Ectodermal cell (in vitro differentiated cells): Measurements from ENCODE around the gene UTP15. TPM values are rescaled to one million over a fixed set of nuclear protein-coding genes. Genes with fewer than 3 reads are reported as not detected.
A peak's percentile ranks its signal among the peaks of the same experiment; 100 is the strongest.

Experiments
- H3K27ac ChIP-seq: 2 replicates; pipeline ENCODE4 v1.7.0; 2013; ENCODE audit warnings: mild to moderate bottlenecking, low read depth, low read length; ENCODE audit not compliant: insufficient read depth, poor library complexity, severe bottlenecking
- H3K27me3 ChIP-seq: 2 replicates; pipeline ENCODE4 v1.7.0; 2013; ENCODE audit warnings: mild to moderate bottlenecking, low read length; ENCODE audit not compliant: insufficient read depth, control insufficient read depth, poor library complexity, severe bottlenecking
- H3K36me3 ChIP-seq: one replicate; pipeline ENCODE4 v1.7.0; 2013; ENCODE audit warnings: low read length; ENCODE audit not compliant: control insufficient read depth, insufficient read depth
- H3K4me1 ChIP-seq: one replicate; pipeline ENCODE4 v1.7.0; 2013; ENCODE audit warnings: low read length; ENCODE audit not compliant: control insufficient read depth, insufficient read depth
- H3K4me3 ChIP-seq: 2 replicates; pipeline ENCODE4 v1.7.0; 2013; ENCODE audit warnings: low read depth, low read length, control low read depth; ENCODE audit not compliant: insufficient read depth
- H3K9me3 ChIP-seq: 2 replicates; pipeline ENCODE4 v1.7.0; 2013; ENCODE audit warnings: mild to moderate bottlenecking, low read length, moderate library complexity; ENCODE audit not compliant: control insufficient read depth
- WGBS, 2 experiments: methylation state at CpG; one replicate each; pipeline ENCODE4 v1.1.7; 2013; ENCODE audit warnings: missing lambda C conversion rate in 2 of 2; 5-methylcytosine and 5-hydroxymethylcytosine counted together
- polyA plus RNA-seq, 4 experiments: library from polyadenylated mRNA; stranded (reverse); fragments of 50-300 nt; gene quantifications; one replicate each; pipeline ENCODE4 v1.2.3, GENCODE V29; 2013

Gene UTP15, protein sequence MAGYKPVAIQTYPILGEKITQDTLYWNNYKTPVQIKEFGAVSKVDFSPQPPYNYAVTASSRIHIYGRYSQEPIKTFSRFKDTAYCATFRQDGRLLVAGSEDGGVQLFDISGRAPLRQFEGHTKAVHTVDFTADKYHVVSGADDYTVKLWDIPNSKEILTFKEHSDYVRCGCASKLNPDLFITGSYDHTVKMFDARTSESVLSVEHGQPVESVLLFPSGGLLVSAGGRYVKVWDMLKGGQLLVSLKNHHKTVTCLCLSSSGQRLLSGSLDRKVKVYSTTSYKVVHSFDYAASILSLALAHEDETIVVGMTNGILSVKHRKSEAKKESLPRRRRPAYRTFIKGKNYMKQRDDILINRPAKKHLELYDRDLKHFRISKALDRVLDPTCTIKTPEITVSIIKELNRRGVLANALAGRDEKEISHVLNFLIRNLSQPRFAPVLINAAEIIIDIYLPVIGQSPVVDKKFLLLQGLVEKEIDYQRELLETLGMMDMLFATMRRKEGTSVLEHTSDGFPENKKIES
- 21.1 TPM for polyA plus RNA-seq (2013, experiment 1 of 4)
- polyA plus RNA-seq (2013, experiment 2 of 4), result 22.8 TPM
- polyA plus RNA-seq (2013, experiment 3 of 4), result 13.0 TPM
- 14.2 TPM for polyA plus RNA-seq (2013, experiment 4 of 4)

DNA sequence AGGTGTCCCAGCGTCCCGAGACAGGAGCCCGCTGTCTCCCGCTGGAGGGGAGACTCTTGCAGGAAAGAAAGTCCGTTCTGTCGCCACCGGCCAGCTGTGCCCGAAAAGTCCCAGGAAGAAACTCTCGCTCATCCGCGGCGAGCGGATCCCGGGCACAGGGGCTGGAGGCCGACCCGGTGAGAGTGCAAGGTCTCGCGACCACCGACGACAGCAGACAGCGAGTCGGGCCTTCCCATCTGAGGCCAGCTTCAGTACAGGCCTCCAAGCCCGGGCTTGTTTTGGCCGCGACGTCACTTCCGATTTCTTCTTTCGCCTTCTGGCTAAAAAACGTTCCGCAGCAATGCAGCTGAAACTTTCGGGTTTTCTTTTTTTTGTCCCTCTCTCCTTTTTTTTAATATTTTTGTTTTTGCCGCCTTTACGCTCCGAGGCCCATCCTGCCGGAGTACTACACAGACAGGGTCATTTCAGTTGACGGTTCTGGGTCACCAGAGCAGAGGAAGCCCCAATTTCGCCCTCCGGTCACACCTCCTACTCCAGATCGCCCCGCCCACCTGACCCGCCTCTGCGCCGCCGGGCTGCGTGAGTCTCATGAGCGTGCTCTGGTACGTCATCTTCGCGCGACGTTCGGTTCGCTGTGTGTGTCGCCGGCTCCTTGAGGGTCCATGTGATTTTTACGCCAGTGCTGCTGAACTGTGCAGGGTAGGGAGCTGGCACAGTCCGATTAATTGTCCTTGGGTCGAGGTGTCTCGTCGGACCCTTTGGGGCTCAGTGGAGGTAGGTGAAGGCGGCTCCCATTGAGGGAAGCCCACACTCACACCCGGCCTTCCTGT is at the start of gene UTP15, which contains the start of gene ANKRA2:
TSS of gene UTP15 (plus strand) at position 605 of the 830 bp plus-strand sequence. CDS start 1,602 bp downstream, outside the sequence.
TSS of gene ANKRA2 (minus strand) at position 501 of the 830 bp plus-strand sequence. CDS start 2,758 bp downstream, outside the sequence.
- WGBS, 2 experiments, result 0% methylated on average over 62 of the region's 62 CpGs
- Histone ChIP-seq H3K36me3 (peaks cover 13% of the 10 kb centered on the region), H3K9me3 (no peaks in the 10 kb centered on the region), H3K4me3 (peak within 1 kb of the TSS; percentile 65), H3K27me3 (no peaks in the 10 kb centered on the region), H3K27ac (no peak within 1 kb of the TSS), H3K4me1 (peaks cover 13% of the 10 kb centered on the region)

DNA sequence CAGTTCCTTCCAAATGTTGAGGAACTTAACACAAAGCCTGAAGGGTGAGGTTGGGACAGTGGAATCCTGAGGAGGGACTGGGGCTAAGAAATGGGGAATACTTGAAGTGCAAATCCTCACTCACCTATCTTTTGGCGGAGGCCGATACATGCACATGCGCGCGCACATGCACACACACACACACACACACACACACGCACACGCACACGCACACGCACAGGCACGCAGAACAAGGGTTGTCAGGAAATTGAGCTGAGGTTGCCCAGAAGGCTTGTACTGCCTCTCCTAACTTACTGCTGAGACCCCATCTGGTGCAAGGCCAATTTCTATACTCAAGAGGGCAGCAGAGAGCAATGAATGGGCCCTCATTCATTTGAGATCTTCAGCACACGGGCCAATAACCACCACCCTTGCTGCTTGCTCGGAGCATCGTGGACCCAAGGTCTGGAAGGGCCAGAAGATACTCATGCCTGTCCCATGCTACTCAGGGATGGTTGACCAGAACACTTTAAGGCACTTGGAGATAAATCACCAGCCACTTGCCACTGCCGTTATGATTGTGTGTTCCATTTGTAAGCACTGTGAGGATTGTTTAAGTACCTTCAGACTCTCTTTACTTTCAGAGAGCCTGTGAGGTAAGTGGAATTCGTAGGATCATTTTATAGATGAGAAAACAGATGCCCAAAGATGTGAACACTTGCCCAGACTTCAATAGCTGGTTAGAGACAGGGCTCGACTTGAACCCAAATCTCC is 45.8 kb upstream of the UTP15 start:
- Histone ChIP-seq H3K4me1 (no peaks in the 10 kb centered on the region), H3K4me3 (no peak overlapping the region), H3K27me3 (no peaks in the 10 kb centered on the region), H3K27ac (no peak overlapping the region), H3K36me3 (no peaks in the 10 kb centered on the region), H3K9me3 (no peaks in the 10 kb centered on the region)
- WGBS, 2 experiments, result 31 to 33% methylated on average over 16 of the region's 16 CpGs

DNA sequence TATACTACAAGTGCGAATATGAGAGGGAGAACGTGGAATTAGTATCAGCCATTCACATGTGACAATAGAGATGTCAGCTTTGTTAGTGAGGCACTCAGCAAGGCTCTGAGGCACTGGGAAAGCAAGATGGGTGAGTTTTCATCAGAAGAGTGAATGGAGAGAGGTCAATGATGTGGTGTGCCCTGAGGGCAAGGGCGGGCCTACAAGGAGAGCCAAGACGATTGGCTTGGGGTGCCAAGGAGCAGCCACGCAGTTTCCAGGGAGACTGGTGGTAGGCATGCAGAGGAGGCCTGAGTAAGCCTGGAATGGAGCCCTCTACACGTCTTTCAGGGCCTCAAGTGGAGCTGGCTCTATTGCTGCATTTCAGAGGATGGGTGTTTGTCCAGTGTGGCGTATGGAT is 42.6 kb upstream of the UTP15 start:
- 93 to 95% methylated on average over 7 of the region's 7 CpGs for WGBS, 2 experiments
- no peaks in the 10 kb centered on the region for H3K9me3 ChIP-seq
- H3K36me3 ChIP-seq, result no peaks in the 10 kb centered on the region
- no peaks in the 10 kb centered on the region for H3K27me3 ChIP-seq
- no peak overlapping the region for H3K27ac ChIP-seq
- H3K4me1 ChIP-seq, result no peaks in the 10 kb centered on the region
- H3K4me3 ChIP-seq, result no peak overlapping the region

DNA sequence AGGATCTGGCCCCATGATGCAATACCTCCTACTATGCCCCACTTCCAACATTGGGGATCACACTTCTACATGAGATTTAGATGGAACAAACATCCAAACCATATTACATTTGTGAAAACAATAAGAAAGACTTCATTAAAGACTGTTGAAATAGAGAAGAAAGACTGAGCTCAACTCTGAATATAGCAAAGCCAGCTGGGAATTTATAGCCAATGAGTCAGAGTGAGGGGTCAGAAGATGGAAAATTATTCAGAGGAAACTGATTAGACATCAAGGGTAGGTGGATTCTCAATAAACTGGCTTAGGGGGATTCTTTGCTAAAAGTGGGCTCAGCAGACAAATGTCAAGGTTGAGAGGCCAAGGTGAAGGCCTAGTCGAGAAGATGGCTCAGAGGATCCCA is 41.7 kb upstream of the UTP15 start:
- no peak overlapping the region for H3K27ac ChIP-seq
- no peaks in the 10 kb centered on the region for H3K27me3 ChIP-seq
- H3K36me3 ChIP-seq, result no peaks in the 10 kb centered on the region
- WGBS, 2 experiments, result 94% methylated on average over 1 of the region's 1 CpG
- no peak overlapping the region for H3K4me3 ChIP-seq
- no peaks in the 10 kb centered on the region for H3K4me1 ChIP-seq
- no peaks in the 10 kb centered on the region for H3K9me3 ChIP-seq

DNA sequence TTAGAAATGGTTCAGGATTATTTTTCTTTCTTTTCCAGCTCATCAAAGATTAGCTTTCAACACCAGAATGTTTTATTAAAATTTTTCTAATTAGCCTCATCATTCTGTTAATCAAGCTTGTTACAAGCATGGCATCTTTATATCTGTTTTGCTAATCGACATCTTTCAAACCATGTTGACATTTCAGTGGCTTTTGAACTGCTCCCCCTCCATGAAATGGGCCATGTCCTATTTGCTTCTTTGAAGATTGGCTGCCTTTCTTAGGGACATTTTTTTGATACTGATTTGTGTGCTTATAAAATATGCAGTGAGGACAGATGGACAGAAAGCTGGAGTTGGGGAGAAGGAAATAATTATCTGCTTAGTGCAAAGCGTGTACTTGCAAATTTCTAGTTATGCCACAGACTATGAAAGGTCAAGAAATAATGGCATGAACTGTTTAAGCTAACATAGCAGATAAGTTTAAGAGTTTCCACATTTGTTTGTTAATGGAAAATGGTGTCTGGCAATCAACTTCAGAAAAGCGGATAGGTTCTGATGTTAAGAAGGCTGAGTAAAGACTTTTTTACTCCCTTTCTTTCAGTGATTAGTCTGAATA is 39.8 kb upstream of the UTP15 start:
- Histone ChIP-seq H3K36me3 (no peaks in the 10 kb centered on the region), H3K9me3 (no peaks in the 10 kb centered on the region)
- WGBS, 2 experiments, result 92 to 95% methylated on average over 3 of the region's 3 CpGs

DNA sequence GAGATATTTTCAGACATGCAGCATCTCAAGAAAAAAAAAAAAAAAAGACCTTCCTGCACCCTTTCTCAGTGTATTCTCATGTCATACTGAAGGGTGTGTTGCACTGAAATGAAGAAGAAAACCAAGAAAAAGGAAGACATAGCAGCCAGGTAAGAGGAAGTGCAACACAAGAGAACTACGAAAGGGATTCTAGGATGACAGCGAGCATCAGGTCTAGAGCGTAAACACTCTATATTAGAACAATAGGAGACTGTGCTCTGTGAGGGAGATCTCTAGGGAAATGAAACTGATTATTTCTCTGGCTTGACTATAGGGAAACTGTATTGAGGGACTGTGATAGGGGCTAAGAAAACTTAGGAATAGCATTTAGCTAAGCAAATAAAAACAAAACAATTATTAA is 37.3 kb upstream of the UTP15 start:
- Histone ChIP-seq H3K4me3 (no peak overlapping the region), H3K27me3 (no peaks in the 10 kb centered on the region), H3K36me3 (no peaks in the 10 kb centered on the region), H3K9me3 (no peaks in the 10 kb centered on the region), H3K4me1 (no peaks in the 10 kb centered on the region), H3K27ac (no peak overlapping the region)
- WGBS, 2 experiments, result 84 to 85% methylated on average over 3 of the region's 3 CpGs

More for the DNA sequence above, 39.8 kb upstream of the UTP15 start:
- no peaks in the 10 kb centered on the region for H3K27me3 ChIP-seq
- no peaks in the 10 kb centered on the region for H3K4me1 ChIP-seq
- no peak overlapping the region for H3K27ac ChIP-seq
- no peak overlapping the region for H3K4me3 ChIP-seq

DNA sequence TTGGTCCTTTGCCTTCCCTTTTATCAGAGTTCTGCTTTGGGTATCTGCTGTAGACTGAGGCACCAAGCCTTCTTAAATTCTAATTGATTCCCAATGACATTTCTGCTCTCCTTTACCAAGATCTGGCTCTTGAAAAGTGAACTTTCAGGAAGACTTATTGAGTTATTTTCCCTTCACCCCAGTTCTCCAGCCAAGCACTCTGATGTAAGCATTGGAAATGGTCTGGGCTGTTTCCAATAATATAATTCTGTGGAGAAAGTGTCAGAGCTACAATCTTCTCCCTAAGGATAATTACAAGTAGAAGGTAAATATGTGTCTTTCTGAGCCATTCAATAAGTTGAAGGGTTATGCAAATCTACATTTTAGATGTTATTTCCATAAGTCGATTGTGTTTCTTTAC is 36.5 kb upstream of the UTP15 start:
- Histone ChIP-seq H3K4me1 (no peaks in the 10 kb centered on the region), H3K4me3 (no peak overlapping the region), H3K27me3 (no peaks in the 10 kb centered on the region), H3K36me3 (no peaks in the 10 kb centered on the region), H3K9me3 (no peaks in the 10 kb centered on the region), H3K27ac (no peak overlapping the region)
- 50 to 100% methylated on average over 1 of the region's 1 CpG for WGBS, 2 experiments

- WGBS, 2 experiments, result 91 to 93% methylated on average over 1 of the region's 1 CpG
- H3K27ac ChIP-seq, result no peak overlapping the region
- no peaks in the 10 kb centered on the region for H3K36me3 ChIP-seq
- H3K4me1 ChIP-seq, result no peaks in the 10 kb centered on the region
- H3K4me3 ChIP-seq, result no peak overlapping the region
- H3K9me3 ChIP-seq, result no peaks in the 10 kb centered on the region
- H3K27me3 ChIP-seq, result no peaks in the 10 kb centered on the region
Measured at GRCh38 chr5:73531356-73531755, 34.2 kb upstream of the UTP15 start.

DNA sequence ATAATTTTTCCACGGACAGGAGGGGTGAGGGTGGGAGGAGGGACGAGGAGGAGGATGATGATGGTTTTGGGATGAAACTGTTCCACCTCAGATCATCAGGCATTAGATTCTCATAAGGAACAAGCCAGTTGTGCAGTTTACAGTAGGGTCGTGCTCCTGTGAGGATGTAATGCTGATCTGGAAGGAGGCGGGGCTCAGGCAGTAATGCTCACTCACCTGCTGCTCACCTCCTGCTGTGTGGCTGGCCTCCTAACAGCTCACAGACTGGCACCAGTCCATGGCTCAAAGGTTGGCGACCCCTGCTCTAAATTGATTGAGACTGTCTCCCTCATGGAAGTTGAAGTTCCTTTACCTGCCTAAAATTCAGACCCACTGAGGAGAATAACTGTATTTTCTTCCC is 33.3 kb upstream of the UTP15 start:
- H3K4me3 ChIP-seq, result no peak overlapping the region
- no peaks in the 10 kb centered on the region for H3K36me3 ChIP-seq
- no peaks in the 10 kb centered on the region for H3K27me3 ChIP-seq
- no peaks in the 10 kb centered on the region for H3K4me1 ChIP-seq
- WGBS, 2 experiments, result 90% methylated on average over 5 of the region's 5 CpGs
- H3K9me3 ChIP-seq, result no peaks in the 10 kb centered on the region
- no peak overlapping the region for H3K27ac ChIP-seq
